Ovary (tissue), 3 donors: ENCODE data around the gene CROCC2.

Experiments used
- EP300 ChIP-seq: sonication (generic); formaldehyde crosslinking; IDR thresholded peaks from one replicate; pipeline ENCODE4 v1.6.1; 2017; ENCODE audit warnings: antibody characterized with exemption
- POLR2A ChIP-seq: fragments of 450-650 bp; IDR thresholded peaks from one replicate; pipeline ENCODE4 v1.6.1; 2017; ENCODE audit warnings: antibody characterized with exemption, mild to moderate bottlenecking, moderate library complexity
- TF ChIP-seq, protein P1 (sequence below), 3 donors: fragments of 450-650 bp in 2 of 3; fragments of 200-600 bp in 1 of 3; IDR thresholded peaks; one replicate each; pipeline versions ENCODE4 v1.5.1 to v1.8.0; 2016 to 2022; ENCODE audit warnings: antibody characterized with exemption in 3 of 3, mild to moderate bottlenecking in 1 of 3
- donor health status: DM: no; HTN: no; CAD: no.

DNA sequence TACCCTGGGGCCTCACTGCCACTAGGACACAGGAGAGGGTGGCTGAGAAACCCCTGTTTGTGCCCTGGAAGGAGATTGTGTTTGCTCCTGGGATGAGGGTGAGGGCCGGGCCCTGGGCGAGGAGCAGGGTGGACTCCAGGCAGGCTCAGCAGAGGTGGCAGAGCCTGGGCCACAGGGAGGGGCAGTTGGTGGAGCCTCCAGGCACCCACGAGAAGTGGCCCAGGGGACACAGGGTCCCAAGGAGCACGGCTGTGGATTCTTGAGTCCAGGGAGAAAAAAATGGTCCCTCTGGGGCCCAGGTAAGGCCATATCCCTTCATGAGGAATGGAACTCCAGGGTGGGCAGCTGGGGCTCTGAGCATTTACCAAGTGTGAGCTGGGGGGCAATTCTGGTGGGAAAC, 18.5 kb upstream of the CROCC2 start:
- TF ChIP-seq, protein P1, sequence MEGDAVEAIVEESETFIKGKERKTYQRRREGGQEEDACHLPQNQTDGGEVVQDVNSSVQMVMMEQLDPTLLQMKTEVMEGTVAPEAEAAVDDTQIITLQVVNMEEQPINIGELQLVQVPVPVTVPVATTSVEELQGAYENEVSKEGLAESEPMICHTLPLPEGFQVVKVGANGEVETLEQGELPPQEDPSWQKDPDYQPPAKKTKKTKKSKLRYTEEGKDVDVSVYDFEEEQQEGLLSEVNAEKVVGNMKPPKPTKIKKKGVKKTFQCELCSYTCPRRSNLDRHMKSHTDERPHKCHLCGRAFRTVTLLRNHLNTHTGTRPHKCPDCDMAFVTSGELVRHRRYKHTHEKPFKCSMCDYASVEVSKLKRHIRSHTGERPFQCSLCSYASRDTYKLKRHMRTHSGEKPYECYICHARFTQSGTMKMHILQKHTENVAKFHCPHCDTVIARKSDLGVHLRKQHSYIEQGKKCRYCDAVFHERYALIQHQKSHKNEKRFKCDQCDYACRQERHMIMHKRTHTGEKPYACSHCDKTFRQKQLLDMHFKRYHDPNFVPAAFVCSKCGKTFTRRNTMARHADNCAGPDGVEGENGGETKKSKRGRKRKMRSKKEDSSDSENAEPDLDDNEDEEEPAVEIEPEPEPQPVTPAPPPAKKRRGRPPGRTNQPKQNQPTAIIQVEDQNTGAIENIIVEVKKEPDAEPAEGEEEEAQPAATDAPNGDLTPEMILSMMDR (IDR thresholded peaks at IDR 0.05) = no peak
- TF ChIP-seq POLR2A (no peak), EP300 (no peak)
